Measurements from ENCODE around the gene STK33.

DNA sequence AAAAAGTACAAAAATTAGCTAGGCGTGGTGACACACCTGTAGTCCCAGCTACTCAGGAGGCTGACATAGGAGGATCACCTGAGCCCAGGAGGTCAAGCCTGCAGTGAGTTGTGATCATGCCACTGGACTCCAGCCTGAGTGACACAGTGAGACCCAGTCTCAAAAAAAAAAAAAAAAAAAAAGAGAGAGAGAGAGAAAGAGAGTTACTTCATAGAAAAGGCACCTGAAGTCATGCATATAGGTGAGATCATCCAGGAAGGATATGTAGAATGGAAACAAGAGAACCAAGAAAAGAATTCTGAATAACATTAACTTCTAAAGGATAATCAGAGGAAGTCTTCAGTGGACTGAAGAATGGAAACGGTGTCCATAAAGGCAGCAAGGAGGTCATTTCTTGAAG is 106.8 kb downstream of the STK33 start:
- TF ChIP-seq, protein P1, sequence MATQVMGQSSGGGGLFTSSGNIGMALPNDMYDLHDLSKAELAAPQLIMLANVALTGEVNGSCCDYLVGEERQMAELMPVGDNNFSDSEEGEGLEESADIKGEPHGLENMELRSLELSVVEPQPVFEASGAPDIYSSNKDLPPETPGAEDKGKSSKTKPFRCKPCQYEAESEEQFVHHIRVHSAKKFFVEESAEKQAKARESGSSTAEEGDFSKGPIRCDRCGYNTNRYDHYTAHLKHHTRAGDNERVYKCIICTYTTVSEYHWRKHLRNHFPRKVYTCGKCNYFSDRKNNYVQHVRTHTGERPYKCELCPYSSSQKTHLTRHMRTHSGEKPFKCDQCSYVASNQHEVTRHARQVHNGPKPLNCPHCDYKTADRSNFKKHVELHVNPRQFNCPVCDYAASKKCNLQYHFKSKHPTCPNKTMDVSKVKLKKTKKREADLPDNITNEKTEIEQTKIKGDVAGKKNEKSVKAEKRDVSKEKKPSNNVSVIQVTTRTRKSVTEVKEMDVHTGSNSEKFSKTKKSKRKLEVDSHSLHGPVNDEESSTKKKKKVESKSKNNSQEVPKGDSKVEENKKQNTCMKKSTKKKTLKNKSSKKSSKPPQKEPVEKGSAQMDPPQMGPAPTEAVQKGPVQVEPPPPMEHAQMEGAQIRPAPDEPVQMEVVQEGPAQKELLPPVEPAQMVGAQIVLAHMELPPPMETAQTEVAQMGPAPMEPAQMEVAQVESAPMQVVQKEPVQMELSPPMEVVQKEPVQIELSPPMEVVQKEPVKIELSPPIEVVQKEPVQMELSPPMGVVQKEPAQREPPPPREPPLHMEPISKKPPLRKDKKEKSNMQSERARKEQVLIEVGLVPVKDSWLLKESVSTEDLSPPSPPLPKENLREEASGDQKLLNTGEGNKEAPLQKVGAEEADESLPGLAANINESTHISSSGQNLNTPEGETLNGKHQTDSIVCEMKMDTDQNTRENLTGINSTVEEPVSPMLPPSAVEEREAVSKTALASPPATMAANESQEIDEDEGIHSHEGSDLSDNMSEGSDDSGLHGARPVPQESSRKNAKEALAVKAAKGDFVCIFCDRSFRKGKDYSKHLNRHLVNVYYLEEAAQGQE (IDR thresholded peaks at IDR 0.05; ENCODE audit: borderline replicate concordance in 1 of 2, low read depth in 1 of 2, low read length in 2 of 2), result no peak
- TF ChIP-seq SMC3 (IDR thresholded peaks at IDR 0.05; ENCODE audit: low read length) (no peak), MXI1 (IDR thresholded peaks at IDR 0.05; ENCODE audit: borderline replicate concordance, low read depth, low read length) (no peak), ZSCAN20 (CRISPR knock-in tag; IDR thresholded peaks at IDR 0.05; ENCODE audit: borderline replicate concordance) (no peak), EP300 (IDR thresholded peaks at IDR 0.05; ENCODE audit: low read depth in 2 of 2, low read length in 2 of 2) (no peak), EP300 (CRISPR knock-in tag; IDR thresholded peaks at IDR 0.05; ENCODE audit: borderline replicate concordance) (no peak)
- TF ChIP-seq, protein P2, sequence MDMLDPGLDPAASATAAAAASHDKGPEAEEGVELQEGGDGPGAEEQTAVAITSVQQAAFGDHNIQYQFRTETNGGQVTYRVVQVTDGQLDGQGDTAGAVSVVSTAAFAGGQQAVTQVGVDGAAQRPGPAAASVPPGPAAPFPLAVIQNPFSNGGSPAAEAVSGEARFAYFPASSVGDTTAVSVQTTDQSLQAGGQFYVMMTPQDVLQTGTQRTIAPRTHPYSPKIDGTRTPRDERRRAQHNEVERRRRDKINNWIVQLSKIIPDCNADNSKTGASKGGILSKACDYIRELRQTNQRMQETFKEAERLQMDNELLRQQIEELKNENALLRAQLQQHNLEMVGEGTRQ (IDR thresholded peaks at IDR 0.05; ENCODE audit: low read depth, low read length), result no peak
- TF ChIP-seq, protein P2 (CRISPR knock-in tag; IDR thresholded peaks at IDR 0.05; ENCODE audit: borderline replicate concordance), result no peak
- TF ChIP-seq, protein P3, sequence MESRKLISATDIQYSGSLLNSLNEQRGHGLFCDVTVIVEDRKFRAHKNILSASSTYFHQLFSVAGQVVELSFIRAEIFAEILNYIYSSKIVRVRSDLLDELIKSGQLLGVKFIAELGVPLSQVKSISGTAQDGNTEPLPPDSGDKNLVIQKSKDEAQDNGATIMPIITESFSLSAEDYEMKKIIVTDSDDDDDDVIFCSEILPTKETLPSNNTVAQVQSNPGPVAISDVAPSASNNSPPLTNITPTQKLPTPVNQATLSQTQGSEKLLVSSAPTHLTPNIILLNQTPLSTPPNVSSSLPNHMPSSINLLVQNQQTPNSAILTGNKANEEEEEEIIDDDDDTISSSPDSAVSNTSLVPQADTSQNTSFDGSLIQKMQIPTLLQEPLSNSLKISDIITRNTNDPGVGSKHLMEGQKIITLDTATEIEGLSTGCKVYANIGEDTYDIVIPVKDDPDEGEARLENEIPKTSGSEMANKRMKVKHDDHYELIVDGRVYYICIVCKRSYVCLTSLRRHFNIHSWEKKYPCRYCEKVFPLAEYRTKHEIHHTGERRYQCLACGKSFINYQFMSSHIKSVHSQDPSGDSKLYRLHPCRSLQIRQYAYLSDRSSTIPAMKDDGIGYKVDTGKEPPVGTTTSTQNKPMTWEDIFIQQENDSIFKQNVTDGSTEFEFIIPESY (CRISPR knock-in tag; IDR thresholded peaks at IDR 0.05), result no peak
